ENCODE results near the gene SPNS2.

Gene SPNS2

DNA sequence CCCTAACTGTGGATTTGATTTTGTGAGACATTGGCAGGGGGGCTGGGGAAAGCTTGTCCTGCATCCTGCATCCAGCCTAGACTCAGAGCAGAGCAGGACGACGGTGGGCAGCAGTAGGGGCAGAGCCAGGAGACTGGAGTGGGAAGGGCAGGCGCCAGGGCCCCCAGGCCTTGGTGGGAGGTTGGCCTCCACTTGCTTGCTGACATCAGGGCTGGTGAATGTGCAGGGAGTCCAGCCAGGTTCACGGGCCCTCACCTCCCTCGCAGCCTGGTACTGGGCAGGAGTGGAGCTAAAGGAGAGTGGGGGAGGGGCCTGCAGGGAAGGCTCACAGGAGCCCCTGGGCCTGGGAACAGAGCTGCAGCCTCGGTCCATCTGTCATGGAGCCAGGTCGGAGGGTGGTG, 83.4 kb downstream of the SPNS2 start:
- Histone ChIP-seq H2BK5ac (ENCODE audit: low read depth, low read length, poor library complexity) (no peak overlapping the region), H3K79me1 (ENCODE audit: low read length) (peaks cover 28% of the 10 kb centered on the region), H3K14ac (ENCODE audit: low read length) (no peak overlapping the region), H3K36me3 (ENCODE audit: control insufficient read depth in 1 of 2, insufficient read depth in 2 of 2, low read length in 2 of 2) (no peaks in the 10 kb centered on the region), H3K9ac (ENCODE audit: low read length) (no peak overlapping the region), H2AK5ac (ENCODE audit: low read length) (no peak overlapping the region), H4K8ac (ENCODE audit: low read depth, low read length) (no peak overlapping the region), H4K12ac (ENCODE audit: low read depth, low read length) (no peak overlapping the region), H3K27me3 (ENCODE audit: insufficient read depth, low read length) (no peaks in the 10 kb centered on the region), H2BK120ac (ENCODE audit: insufficient read depth, low read length, poor library complexity) (no peak overlapping the region), H2AFZ (ENCODE audit: insufficient read depth, low read length, poor library complexity) (no peak overlapping the region), H3K79me2 (ENCODE audit: control insufficient read depth, insufficient read depth, low read length, poor library complexity) (peaks cover 28% of the 10 kb centered on the region), H3K23ac (ENCODE audit: low read length) (no peak overlapping the region), H3K9me3 (ENCODE audit: insufficient read depth, low read depth, low read length) (peaks cover 1% of the 10 kb centered on the region), H3K18ac (ENCODE audit: low read length) (no peak overlapping the region), H3K4ac (ENCODE audit: low read depth, low read length) (no peak overlapping the region), H4K91ac (ENCODE audit: low read depth, low read length) (peak overlapping the region; percentile 1), H3K4me1 (ENCODE audit: control insufficient read depth in 1 of 2, insufficient read depth in 2 of 2, low read length in 2 of 2) (peaks cover 31 to 47% of the 10 kb centered on the region in 2 experiments), H3K4me2 (ENCODE audit: low read length) (no peak overlapping the region), H3K27ac (ENCODE audit: low read depth, low read length) (no peak overlapping the region), H2BK12ac (ENCODE audit: low read length) (no peak overlapping the region), H3K4me3 (ENCODE audit: low read depth, low read length) (no peak overlapping the region)
- DNase-seq, result no peak
- no CpG with 5 or more reads among the region's 7 CpGs for WGBS (ENCODE audit: extremely low coverage, insufficient coverage, insufficient read length)

DNA sequence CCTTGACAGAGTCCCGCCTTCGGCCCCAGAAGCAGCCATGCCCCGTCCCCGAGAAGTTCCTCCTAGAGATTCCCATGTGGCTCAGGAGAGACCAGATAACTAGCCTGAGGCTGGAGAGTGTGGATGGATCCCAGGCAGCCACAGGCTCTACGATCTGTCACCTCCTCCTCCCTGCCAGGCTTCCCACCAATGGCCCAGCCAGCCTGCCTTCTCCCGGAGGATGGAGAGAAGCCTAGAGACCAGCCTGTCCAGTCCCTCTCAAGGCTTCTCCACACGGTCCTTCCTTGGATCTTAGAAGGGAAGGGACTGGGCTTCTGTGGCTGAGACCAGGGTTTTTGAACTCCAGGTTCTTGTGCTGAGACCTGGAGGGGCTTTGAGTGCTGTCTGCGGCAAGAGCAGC, 84.0 kb downstream of the SPNS2 start:
- Histone ChIP-seq H3K23ac (ENCODE audit: low read length) (no peak overlapping the region), H3K18ac (ENCODE audit: low read length) (no peak overlapping the region), H3K14ac (ENCODE audit: low read length) (no peak overlapping the region), H3K9ac (ENCODE audit: low read length) (no peak overlapping the region), H4K8ac (ENCODE audit: low read depth, low read length) (no peak overlapping the region), H3K79me1 (ENCODE audit: low read length) (peaks cover 28% of the 10 kb centered on the region), H3K27ac (ENCODE audit: low read depth, low read length) (no peak overlapping the region), H3K4me2 (ENCODE audit: low read length) (no peak overlapping the region), H2BK5ac (ENCODE audit: low read depth, low read length, poor library complexity) (no peak overlapping the region), H3K79me2 (ENCODE audit: control insufficient read depth, insufficient read depth, low read length, poor library complexity) (peaks cover 30% of the 10 kb centered on the region), H2BK120ac (ENCODE audit: insufficient read depth, low read length, poor library complexity) (no peak overlapping the region), H3K36me3 (ENCODE audit: control insufficient read depth in 1 of 2, insufficient read depth in 2 of 2, low read length in 2 of 2) (no peaks in the 10 kb centered on the region), H4K91ac (ENCODE audit: low read depth, low read length) (peak overlapping the region; percentile 2), H2AK5ac (ENCODE audit: low read length) (no peak overlapping the region), H2AFZ (ENCODE audit: insufficient read depth, low read length, poor library complexity) (no peak overlapping the region), H2BK12ac (ENCODE audit: low read length) (no peak overlapping the region), H3K9me3 (ENCODE audit: insufficient read depth, low read depth, low read length) (peaks cover 1% of the 10 kb centered on the region), H3K27me3 (ENCODE audit: insufficient read depth, low read length) (no peaks in the 10 kb centered on the region), H3K4ac (ENCODE audit: low read depth, low read length) (no peak overlapping the region), H4K12ac (ENCODE audit: low read depth, low read length) (no peak overlapping the region), H3K4me3 (ENCODE audit: low read depth, low read length) (no peak overlapping the region), H3K4me1 (ENCODE audit: control insufficient read depth in 1 of 2, insufficient read depth in 2 of 2, low read length in 2 of 2) (peaks cover 30 to 49% of the 10 kb centered on the region in 2 experiments)
- no peak for DNase-seq
- WGBS (ENCODE audit: extremely low coverage, insufficient coverage, insufficient read length), result no CpG with 5 or more reads among the region's 8 CpGs

DNA sequence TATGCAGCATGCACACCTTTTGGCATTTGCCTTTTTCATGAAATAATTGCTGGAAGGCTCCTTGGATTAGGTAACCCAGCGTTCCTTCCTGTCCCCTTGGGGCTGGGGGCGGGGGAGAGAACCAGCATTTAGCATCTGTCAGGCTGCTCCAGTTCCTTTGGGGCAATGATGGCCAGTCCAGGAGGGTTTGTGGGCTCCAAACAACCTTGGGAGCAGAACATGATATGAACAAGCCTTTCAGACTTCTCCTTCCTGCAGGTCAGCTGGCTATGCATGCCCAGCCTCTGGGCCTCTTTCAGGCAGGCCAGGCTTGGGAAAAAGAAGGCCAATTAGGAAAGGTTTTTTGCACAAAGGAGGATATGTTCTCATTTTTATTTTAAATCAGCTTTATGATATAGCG, 84.5 kb downstream of the SPNS2 start:
- Histone ChIP-seq H3K79me1 (ENCODE audit: low read length) (peaks cover 31% of the 10 kb centered on the region), H2BK12ac (ENCODE audit: low read length) (no peak overlapping the region), H4K91ac (ENCODE audit: low read depth, low read length) (peak overlapping the region; percentile 2), H3K27ac (ENCODE audit: low read depth, low read length) (no peak overlapping the region), H3K27me3 (ENCODE audit: insufficient read depth, low read length) (no peaks in the 10 kb centered on the region), H2BK5ac (ENCODE audit: low read depth, low read length, poor library complexity) (no peak overlapping the region), H3K4me3 (ENCODE audit: low read depth, low read length) (no peak overlapping the region), H3K9me3 (ENCODE audit: insufficient read depth, low read depth, low read length) (peaks cover 1% of the 10 kb centered on the region), H3K9ac (ENCODE audit: low read length) (no peak overlapping the region), H3K23ac (ENCODE audit: low read length) (no peak overlapping the region), H4K12ac (ENCODE audit: low read depth, low read length) (no peak overlapping the region), H2AK5ac (ENCODE audit: low read length) (no peak overlapping the region), H3K4me2 (ENCODE audit: low read length) (no peak overlapping the region), H3K4me1 (ENCODE audit: control insufficient read depth in 1 of 2, insufficient read depth in 2 of 2, low read length in 2 of 2) (peaks cover 32 to 51% of the 10 kb centered on the region in 2 experiments), H2AFZ (ENCODE audit: insufficient read depth, low read length, poor library complexity) (no peak overlapping the region), H2BK120ac (ENCODE audit: insufficient read depth, low read length, poor library complexity) (no peak overlapping the region), H3K18ac (ENCODE audit: low read length) (no peak overlapping the region), H4K8ac (ENCODE audit: low read depth, low read length) (no peak overlapping the region), H3K36me3 (ENCODE audit: control insufficient read depth in 1 of 2, insufficient read depth in 2 of 2, low read length in 2 of 2) (no peaks in the 10 kb centered on the region), H3K14ac (ENCODE audit: low read length) (no peak overlapping the region), H3K4ac (ENCODE audit: low read depth, low read length) (no peak overlapping the region), H3K79me2 (ENCODE audit: control insufficient read depth, insufficient read depth, low read length, poor library complexity) (peaks cover 31% of the 10 kb centered on the region)
- WGBS (ENCODE audit: extremely low coverage, insufficient coverage, insufficient read length), result no CpG with 5 or more reads among the region's 3 CpGs
- DNase-seq, result no peak

DNA sequence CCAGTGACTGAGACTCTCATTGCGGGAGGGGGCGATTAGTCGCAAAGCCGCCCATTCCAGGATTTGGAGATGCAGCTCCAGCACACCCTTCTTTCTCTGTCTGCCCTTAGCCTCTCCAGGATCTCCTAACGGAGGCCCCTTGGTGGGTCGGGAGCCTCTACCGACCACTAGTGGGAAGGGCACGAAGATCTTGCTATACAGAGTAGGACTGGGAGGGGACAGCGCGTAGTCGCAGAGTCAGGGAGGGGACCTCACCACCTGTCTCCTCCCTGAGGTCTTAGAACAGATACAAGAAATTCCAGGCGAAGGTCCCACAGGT, 85.1 kb downstream of the SPNS2 start:
- Histone ChIP-seq H2AFZ (ENCODE audit: insufficient read depth, low read length, poor library complexity) (peak overlapping the region; percentile 40), H3K14ac (ENCODE audit: low read length) (peak overlapping the region; percentile 61), H2BK12ac (ENCODE audit: low read length) (peak overlapping the region; percentile 68), H3K79me1 (ENCODE audit: low read length) (peaks cover 36% of the 10 kb centered on the region), H3K4me3 (ENCODE audit: low read depth, low read length) (peak overlapping the region; percentile 88), H4K91ac (ENCODE audit: low read depth, low read length) (peak overlapping the region; percentile 63), H2BK120ac (ENCODE audit: insufficient read depth, low read length, poor library complexity) (peak overlapping the region; percentile 85), H4K12ac (ENCODE audit: low read depth, low read length) (no peak overlapping the region), H3K4me2 (ENCODE audit: low read length) (peak overlapping the region; percentile 78), H3K36me3 (ENCODE audit: control insufficient read depth in 1 of 2, insufficient read depth in 2 of 2, low read length in 2 of 2) (no peaks in the 10 kb centered on the region), H3K4me1 (ENCODE audit: control insufficient read depth in 1 of 2, insufficient read depth in 2 of 2, low read length in 2 of 2) (peaks cover 37 to 57% of the 10 kb centered on the region in 2 experiments), H3K79me2 (ENCODE audit: control insufficient read depth, insufficient read depth, low read length, poor library complexity) (peaks cover 36% of the 10 kb centered on the region), H2BK5ac (ENCODE audit: low read depth, low read length, poor library complexity) (peak overlapping the region; percentile 69), H2AK5ac (ENCODE audit: low read length) (no peak overlapping the region), H3K23ac (ENCODE audit: low read length) (no peak overlapping the region), H3K18ac (ENCODE audit: low read length) (peak overlapping the region; percentile 79), H3K9me3 (ENCODE audit: insufficient read depth, low read depth, low read length) (peaks cover 1% of the 10 kb centered on the region), H3K27ac (ENCODE audit: low read depth, low read length) (peak overlapping the region; percentile 24), H3K9ac (ENCODE audit: low read length) (no peak overlapping the region), H3K27me3 (ENCODE audit: insufficient read depth, low read length) (no peaks in the 10 kb centered on the region), H3K4ac (ENCODE audit: low read depth, low read length) (peak overlapping the region; percentile 87), H4K8ac (ENCODE audit: low read depth, low read length) (peak overlapping the region; percentile 62)
- WGBS (ENCODE audit: extremely low coverage, insufficient coverage, insufficient read length), result no CpG with 5 or more reads among the region's 12 CpGs
- peak in 1 of 2 donors; percentile 24 for DNase-seq

All from trophoblast cell (in vitro differentiated cells and primary cell).